H1 (cell line): ENCODE results near the gene DYNLL2. TPM values are rescaled to one million over a fixed set of nuclear protein-coding genes. Genes with fewer than 3 reads are reported as not detected.

Experiments
- PHF8 ChIP-seq: fragments of 200-600 bp; sonication (generic); conservative IDR thresholded peaks from 2 replicates; pipeline ENCODE4 v1.7.1; 2012; ENCODE audit warnings: low read depth, mild to moderate bottlenecking, inconsistent platforms, low read length, moderate library complexity
- SUZ12 ChIP-seq: fragments of 200-600 bp; sonication (generic); IDR thresholded peaks from 2 replicates; pipeline ENCODE4 v1.6.1; 2012; ENCODE audit warnings: mild to moderate bottlenecking, inconsistent platforms, low read length, moderate library complexity, mixed read lengths
- polyA plus RNA-seq, 7 experiments: library from polyadenylated mRNA; depleted of rRNA in 3 of 7; stranded (reverse) in 5 of 7; unstranded in 2 of 7; fragments of >200 nt in 5 of 7; fragments of 200-250 nt in 2 of 7; gene quantifications; 1 replicate in 5 of 7; 2 replicates in 1 of 7; 4 replicates in 1 of 7; pipeline versions ENCODE4 v1.2.1 to v1.2.3, GENCODE V29; 2011 to 2013; ENCODE audit warnings: missing spikeins in 2 of 7, mixed read lengths in 2 of 7
- total RNA-seq: library from RNA; stranded (reverse); fragmentation: NEBNext Ultra II Directional; extraction: Animal tissue kit (Norgen Biotek cat#: 25700); gene quantifications from 2 replicates; pipeline ENCODE4 v1.2.1, GENCODE V29; 2021

Gene DYNLL2
- total and polyA plus RNA-seq, 2 of the 8 experiments (the other 6 are each of a cell fraction or from before 2014, with no cell fraction given): 19.8 to 52.7 TPM

DNA sequence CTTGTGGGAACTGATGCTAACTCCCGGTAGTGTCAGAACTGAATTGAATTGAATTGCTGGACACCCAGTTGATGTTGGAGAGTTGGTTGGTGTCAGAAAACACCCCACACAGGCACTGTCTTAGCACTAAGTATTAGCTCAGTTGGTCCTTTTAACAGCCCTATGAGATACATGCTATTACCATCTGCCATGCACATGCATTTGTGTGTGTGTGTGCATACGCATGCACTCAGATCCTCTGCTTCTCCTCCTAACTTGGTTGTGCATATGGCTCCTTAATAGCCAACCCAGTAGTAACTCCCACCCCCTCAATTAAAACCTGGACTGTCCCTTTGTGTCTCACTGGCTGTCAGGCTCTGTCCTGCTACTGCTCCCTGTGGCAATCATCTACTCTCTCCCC is 32.3 kb upstream of the DYNLL2 start (continued):
- no peak for TF ChIP-seq SUZ12
- no peak for TF ChIP-seq PHF8
